ENCODE measurements around the gene PLEKHD1. TPM values are rescaled to one million over a fixed set of nuclear protein-coding genes. Genes with fewer than 3 reads are reported as not detected.

PLEKHD1 gene
- total RNA-seq, 1 experiment from 2014 or later = 1.2 TPM

DNA sequence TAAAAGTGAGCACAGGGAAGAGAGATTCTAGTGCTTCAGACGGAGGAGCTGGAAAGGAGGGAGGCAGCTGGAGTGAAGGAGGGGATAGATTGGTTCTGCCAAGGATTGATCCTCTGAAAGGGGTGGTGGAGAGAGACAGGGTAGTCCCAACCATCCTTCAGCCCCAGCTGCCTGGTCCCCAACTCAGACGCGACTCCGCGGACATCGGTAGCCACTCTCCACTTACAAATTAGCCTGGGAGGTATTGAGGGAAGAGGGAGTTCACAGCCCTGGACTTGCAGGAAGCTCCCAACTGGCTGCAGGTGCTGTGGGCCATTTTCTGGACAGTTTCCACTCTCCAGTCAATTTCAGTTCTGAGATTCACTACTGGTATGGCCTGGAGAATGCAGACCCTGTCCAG, 1.2 kb downstream of the PLEKHD1 start:
- no peaks in the 10 kb centered on the region for H4K20me1 ChIP-seq (ENCODE audit: insufficient read depth)
- intact Hi-C loops (cut with micrococcal nuclease) = no loop called here
- no peak overlapping the region for H3K4me3 ChIP-seq (replicated peaks in 1 of 2; ENCODE audit: low read depth in 1 of 2, low read length in 2 of 2)
- H3K9ac ChIP-seq (ENCODE audit: low read length) = no peak overlapping the region
- no peak overlapping the region for H2AFZ ChIP-seq (ENCODE audit: low read depth, low read length, poor library complexity, severe bottlenecking)
- ATAC-seq = no peak
- H3K79me2 ChIP-seq (ENCODE audit: insufficient read depth, low read length) = no peaks in the 10 kb centered on the region
- H3K4me2 ChIP-seq (ENCODE audit: low read length) = no peak overlapping the region
- DNase-seq (ENCODE audit: low read depth, low spot score) = no peak
- H3K36me3 ChIP-seq (ENCODE audit: control insufficient read depth in 1 of 2, insufficient read depth in 2 of 2, low read length in 2 of 2) = no peaks in the 10 kb centered on the region
- TF ChIP-seq SP1 (IDR thresholded peaks at IDR 0.05; ENCODE audit: low read depth) (no peak), ZBTB33 (IDR thresholded peaks at IDR 0.05; ENCODE audit: extremely low read depth, insufficient replicate concordance, low read length) (no peak), EZH2 (IDR thresholded peaks at IDR 0.05) (no peak), EGR1 (IDR thresholded peaks at IDR 0.05; ENCODE audit: low read depth) (no peak), YY1 (IDR thresholded peaks at IDR 0.05; ENCODE audit: extremely low read depth, insufficient replicate concordance, low read depth, low read length) (no peak), ZFX (IDR thresholded peaks at IDR 0.05) (no peak), MAX (IDR thresholded peaks at IDR 0.05) (no peak), FOSL1 (IDR thresholded peaks at IDR 0.05; ENCODE audit: low read depth) (no peak), POLR2AphosphoS5 (IDR thresholded peaks at IDR 0.05; ENCODE audit: low read depth, low read length) (no peak), JUND (IDR thresholded peaks at IDR 0.05) (no peak), POLR2A (IDR thresholded peaks at IDR 0.05; ENCODE audit: borderline replicate concordance, extremely low read depth, insufficient read depth, insufficient read length) (no peak), RAD21 (IDR thresholded peaks at IDR 0.05; ENCODE audit: low read depth) (no peak), SRF (IDR thresholded peaks at IDR 0.05; ENCODE audit: low read depth) (no peak), TCF7L2 (IDR thresholded peaks at IDR 0.05; ENCODE audit: borderline replicate concordance, extremely low read depth, insufficient read depth, insufficient read length) (no peak), CEBPB (IDR thresholded peaks at IDR 0.05; ENCODE audit: low read depth) (no peak)
- TF ChIP-seq, protein P1, sequence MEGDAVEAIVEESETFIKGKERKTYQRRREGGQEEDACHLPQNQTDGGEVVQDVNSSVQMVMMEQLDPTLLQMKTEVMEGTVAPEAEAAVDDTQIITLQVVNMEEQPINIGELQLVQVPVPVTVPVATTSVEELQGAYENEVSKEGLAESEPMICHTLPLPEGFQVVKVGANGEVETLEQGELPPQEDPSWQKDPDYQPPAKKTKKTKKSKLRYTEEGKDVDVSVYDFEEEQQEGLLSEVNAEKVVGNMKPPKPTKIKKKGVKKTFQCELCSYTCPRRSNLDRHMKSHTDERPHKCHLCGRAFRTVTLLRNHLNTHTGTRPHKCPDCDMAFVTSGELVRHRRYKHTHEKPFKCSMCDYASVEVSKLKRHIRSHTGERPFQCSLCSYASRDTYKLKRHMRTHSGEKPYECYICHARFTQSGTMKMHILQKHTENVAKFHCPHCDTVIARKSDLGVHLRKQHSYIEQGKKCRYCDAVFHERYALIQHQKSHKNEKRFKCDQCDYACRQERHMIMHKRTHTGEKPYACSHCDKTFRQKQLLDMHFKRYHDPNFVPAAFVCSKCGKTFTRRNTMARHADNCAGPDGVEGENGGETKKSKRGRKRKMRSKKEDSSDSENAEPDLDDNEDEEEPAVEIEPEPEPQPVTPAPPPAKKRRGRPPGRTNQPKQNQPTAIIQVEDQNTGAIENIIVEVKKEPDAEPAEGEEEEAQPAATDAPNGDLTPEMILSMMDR (IDR thresholded peaks at IDR 0.05 in 2 of 3, conservative IDR thresholded peaks at IDR 0.05 in 1 of 3; ENCODE audit: borderline replicate concordance in 1 of 3, insufficient read depth in 1 of 3, low read depth in 2 of 3, low read length in 2 of 3) = no peak
- TF ChIP-seq, protein P2, sequence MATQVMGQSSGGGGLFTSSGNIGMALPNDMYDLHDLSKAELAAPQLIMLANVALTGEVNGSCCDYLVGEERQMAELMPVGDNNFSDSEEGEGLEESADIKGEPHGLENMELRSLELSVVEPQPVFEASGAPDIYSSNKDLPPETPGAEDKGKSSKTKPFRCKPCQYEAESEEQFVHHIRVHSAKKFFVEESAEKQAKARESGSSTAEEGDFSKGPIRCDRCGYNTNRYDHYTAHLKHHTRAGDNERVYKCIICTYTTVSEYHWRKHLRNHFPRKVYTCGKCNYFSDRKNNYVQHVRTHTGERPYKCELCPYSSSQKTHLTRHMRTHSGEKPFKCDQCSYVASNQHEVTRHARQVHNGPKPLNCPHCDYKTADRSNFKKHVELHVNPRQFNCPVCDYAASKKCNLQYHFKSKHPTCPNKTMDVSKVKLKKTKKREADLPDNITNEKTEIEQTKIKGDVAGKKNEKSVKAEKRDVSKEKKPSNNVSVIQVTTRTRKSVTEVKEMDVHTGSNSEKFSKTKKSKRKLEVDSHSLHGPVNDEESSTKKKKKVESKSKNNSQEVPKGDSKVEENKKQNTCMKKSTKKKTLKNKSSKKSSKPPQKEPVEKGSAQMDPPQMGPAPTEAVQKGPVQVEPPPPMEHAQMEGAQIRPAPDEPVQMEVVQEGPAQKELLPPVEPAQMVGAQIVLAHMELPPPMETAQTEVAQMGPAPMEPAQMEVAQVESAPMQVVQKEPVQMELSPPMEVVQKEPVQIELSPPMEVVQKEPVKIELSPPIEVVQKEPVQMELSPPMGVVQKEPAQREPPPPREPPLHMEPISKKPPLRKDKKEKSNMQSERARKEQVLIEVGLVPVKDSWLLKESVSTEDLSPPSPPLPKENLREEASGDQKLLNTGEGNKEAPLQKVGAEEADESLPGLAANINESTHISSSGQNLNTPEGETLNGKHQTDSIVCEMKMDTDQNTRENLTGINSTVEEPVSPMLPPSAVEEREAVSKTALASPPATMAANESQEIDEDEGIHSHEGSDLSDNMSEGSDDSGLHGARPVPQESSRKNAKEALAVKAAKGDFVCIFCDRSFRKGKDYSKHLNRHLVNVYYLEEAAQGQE (IDR thresholded peaks at IDR 0.05; ENCODE audit: low read depth) = no peak
- POLR2A ChIA-PET = no interaction called here
- H3K27ac ChIP-seq (ENCODE audit: low read depth, low read length) = no peak overlapping the region
- H3K4me1 ChIP-seq (ENCODE audit: control insufficient read depth in 1 of 2, insufficient read depth in 2 of 2, low read length in 2 of 2) = peaks cover 0 to 12% of the 10 kb centered on the region in 2 experiments; a peak in 2 of 4 replicates
- H3K27me3 ChIP-seq (ENCODE audit: insufficient read depth, low read length) = no peaks in the 10 kb centered on the region
- H3K9me2 ChIP-seq (ENCODE audit: insufficient read depth) = no peaks in the 10 kb centered on the region
- H3K9me3 ChIP-seq (ENCODE audit: control insufficient read depth in 1 of 2, insufficient read depth in 1 of 2, low read depth in 1 of 2, low read length in 2 of 2) = no peaks in the 10 kb centered on the region
- BruUV-seq (replicated peaks) = no TSS peak
- RAD21 ChIA-PET (ENCODE audit: low non-redundant PET in 1 of 2, low total read pairs in 2 of 2, uncharacterized antibody in 2 of 2, unreplicated experiment in 2 of 2) = no interaction called here
- CTCF ChIA-PET = interaction anchor here (1.0 kb wide), 1 partner anchor 9 kb away, joined by 4 read pairs; no protein-coding TSS in a partner anchor

All from HCT116 (cell line).